Sigmoid colon (tissue), 4 donors: ENCODE data around the gene KLHL3.

Experiments
- CTCF ChIP-seq, 4 experiments: fragments of 450-650 bp in 3 of 4; fragments of 200-600 bp in 1 of 4; IDR thresholded peaks; one replicate each; pipeline ENCODE4 v1.5.1; 2016 to 2019; ENCODE audit warnings: antibody characterized with exemption in 4 of 4, mild to moderate bottlenecking in 3 of 4, moderate library complexity in 2 of 4
- POLR2A ChIP-seq, 2 donors: fragments of 450-650 bp; IDR thresholded peaks; one replicate each; pipeline ENCODE4 v1.6.1; 2016; ENCODE audit warnings: antibody characterized with exemption in 2 of 2, mild to moderate bottlenecking in 2 of 2, moderate library complexity in 2 of 2
- POLR2AphosphoS5 ChIP-seq, 4 donors: sonication (generic); formaldehyde crosslinking; IDR thresholded peaks; one replicate each; pipeline ENCODE4 v1.6.1; 2017; ENCODE audit warnings: antibody characterized with exemption in 4 of 4

- TF ChIP-seq CTCF (IDR thresholded peaks at IDR 0.05): no peak
- no peak for TF ChIP-seq POLR2A (IDR thresholded peaks at IDR 0.05)
- no peak for TF ChIP-seq POLR2AphosphoS5 (IDR thresholded peaks at IDR 0.05)
Observed at GRCh38 chr5:137727623-137728022, 8.3 kb downstream of the KLHL3 start.
